GM19099 (cell line): Measurements from ENCODE around the gene ZNF354C.

Experiments
- POLR2A ChIP-seq: IDR thresholded peaks from 3 replicates; pipeline ENCODE4 v1.6.1; 2011; ENCODE audit warnings: low read depth; ENCODE audit not compliant: insufficient read length; ENCODE audit errors: extremely low read depth

Gene ZNF354C

DNA sequence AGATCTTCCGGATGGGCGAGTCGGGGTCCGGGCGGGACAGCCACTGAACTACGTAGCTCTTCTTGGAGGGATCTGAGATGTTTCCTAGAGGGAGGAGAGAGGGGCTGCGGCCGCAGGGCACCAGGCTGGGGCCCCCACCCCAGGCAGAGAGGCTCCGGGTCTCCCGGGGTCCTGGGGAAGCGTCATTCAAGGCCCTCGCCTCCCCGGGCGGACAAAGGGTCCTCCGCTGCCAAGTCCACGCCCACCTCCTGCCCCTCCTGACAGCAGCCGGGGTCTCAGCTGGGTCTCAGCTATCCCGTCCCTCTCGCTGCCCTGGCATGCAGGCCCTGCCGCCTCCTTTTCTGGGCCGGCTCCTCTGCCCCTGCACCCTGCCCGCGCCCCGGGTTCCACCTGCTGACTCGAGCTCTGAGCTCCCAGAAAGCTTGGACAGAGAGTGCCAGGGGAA lies 61.5 kb downstream of the ZNF354C start:
- TF ChIP-seq POLR2A = no peak

DNA sequence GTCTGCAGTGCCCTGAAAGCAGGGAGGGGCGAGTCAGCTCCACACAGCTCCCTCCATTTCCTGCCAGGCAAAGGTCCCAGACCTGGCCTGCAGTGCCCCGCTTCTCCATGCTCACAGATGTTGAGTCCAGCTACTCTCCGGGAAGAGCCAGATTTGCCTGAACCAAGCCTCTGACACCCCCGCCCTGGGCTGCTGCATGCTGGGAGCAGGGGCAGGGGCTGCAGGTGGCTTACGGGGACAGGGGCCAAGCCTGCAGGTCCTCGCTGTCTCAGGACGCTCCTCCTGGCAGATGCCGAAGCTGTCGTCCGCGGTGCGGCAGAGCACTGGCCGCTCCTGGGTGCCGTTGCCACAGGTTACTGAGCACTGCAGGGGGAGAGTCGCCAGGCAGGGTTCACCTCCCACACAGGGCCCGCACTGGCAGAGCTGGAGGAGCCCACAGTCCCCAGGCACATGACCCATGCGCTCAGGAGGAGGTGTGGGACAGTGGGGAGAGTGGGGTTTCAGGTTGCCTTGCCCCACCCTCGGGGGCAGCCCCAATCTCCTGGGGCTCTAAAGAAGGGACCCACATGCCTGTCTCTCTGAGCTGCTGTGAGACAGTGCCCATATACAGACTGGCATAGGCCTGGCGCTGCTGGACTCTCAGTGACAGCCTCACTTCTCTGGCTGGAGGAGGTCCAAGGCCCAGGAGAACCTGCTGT lies 62.4 kb downstream of the ZNF354C start:
- no peak for TF ChIP-seq POLR2A

DNA sequence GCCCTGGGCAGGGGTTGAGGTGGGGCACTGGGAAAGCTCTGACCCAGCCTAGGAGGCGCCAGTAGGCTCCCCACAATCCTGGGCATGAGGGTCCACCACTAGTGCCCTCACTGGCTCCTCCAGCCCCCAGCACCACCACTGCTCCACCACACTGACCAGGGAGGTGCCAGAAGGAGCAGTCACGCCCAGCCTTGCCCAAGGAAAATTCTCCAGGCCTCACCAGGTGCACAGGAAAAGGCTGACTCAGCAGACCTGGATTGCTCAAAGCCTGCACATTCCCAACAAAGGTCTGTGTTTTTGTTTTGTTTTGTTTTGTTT lies 62.9 kb downstream of the ZNF354C start:
- TF ChIP-seq POLR2A = no peak

DNA sequence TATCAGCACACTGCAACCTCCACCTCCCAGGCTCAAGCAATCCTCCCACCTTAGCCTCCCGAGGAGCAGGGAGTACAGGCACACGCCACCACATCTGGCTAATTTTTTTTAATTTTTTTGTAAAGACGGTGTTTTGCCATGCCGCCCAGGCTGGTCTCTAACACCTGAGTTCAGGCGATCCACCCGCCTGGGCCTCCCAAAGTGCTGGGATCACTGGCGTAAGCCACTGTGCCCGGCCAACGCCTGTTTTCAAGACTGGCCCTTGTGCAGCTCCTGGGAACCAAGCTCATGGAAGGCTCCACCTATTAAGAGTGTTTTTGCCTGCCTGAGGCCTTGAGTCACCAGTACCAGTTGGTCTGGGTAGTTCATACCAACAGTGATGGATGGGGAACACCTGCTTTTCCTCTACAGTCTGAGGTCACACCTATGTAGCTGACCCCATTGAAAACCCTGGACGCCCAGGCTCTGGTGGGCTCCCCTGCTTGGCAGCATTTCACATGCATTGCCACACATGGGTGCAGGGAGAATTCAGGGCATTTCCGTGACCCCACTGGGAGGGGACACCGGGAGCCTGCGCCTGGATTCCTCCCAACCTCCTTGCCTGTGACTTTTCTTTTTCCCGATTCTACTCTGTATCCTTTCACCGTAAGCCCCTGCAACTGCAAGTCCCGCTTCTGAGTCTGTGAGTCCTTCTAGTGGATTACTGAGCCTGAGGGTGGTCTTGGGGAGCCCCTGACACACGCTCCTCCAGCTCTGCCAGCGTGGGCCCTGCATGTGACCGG lies 63.5 kb downstream of the ZNF354C start:
- no peak for TF ChIP-seq POLR2A

DNA sequence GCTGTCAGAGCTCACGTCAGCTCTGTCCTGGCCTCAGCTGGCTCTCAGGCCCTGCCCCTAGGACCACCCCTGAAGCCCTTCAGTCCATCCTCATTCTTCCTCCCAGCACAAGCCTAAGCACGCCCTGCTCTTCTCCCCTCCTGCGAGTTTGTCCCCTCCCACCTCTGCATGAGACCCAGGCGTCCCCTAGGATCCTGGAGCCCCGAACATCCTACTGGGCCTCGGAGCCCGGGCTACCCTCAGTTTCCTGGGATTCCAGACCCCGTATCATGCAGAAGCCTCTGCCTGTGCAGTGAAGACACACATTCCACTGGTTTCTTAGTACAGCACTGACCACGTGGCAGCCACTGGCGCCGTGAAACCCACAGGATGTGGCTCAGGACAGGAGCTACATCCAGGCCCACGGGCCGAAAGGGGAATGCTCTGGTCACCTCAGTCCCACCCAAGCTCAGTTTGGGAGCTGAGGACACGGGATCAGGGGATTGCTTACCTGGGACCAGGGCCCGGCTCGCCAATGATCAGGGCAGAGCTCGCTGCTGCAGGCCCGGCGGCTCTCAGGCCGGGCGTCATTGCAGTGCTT lies 64.2 kb downstream of the ZNF354C start:
- no peak for TF ChIP-seq POLR2A

DNA sequence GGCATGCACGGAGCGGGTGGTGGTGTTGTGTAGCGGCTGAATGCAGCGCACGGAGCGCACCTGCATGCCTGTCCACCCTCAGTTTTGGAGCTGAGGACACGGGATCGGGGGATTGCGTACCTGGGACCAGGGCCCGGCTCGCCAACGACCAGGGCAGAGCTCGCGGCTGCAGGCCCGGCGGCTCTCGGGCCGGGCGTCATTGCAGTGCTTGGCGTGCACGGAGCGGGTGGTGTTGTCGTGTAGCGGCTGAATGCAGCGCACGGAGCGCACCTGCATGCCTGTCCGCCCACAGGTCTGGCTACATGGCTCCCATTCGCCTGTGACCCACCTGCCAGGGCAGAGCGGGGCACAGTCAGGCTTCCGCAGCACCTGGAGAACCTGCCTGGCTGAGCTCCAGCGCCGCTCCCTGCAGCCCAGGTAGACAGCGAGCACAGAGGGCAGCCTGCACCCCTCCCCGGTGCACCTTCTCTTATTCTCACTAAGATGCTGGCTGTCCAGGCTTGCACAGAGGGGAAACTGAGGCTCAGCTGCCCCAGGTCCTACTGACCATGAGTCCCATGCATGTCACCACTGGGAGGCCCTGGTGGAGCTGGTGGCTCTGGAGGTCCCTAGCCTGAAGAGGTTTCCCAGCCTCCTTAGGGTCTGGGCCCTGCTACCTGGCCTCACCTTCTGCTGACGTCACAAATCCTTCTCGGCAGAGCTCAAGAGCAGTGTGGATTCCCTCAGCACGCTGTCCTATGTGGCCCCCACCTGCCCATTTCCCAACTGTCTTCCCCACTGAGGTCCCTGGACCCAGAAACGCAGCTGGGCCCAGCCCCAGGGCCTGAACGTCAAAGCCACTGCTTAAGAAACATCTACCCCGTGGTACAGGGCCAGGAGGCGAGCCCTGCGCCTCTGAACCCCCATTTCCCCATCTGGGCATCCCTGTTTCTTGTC lies 64.9 kb downstream of the ZNF354C start:
- no peak for TF ChIP-seq POLR2A

DNA sequence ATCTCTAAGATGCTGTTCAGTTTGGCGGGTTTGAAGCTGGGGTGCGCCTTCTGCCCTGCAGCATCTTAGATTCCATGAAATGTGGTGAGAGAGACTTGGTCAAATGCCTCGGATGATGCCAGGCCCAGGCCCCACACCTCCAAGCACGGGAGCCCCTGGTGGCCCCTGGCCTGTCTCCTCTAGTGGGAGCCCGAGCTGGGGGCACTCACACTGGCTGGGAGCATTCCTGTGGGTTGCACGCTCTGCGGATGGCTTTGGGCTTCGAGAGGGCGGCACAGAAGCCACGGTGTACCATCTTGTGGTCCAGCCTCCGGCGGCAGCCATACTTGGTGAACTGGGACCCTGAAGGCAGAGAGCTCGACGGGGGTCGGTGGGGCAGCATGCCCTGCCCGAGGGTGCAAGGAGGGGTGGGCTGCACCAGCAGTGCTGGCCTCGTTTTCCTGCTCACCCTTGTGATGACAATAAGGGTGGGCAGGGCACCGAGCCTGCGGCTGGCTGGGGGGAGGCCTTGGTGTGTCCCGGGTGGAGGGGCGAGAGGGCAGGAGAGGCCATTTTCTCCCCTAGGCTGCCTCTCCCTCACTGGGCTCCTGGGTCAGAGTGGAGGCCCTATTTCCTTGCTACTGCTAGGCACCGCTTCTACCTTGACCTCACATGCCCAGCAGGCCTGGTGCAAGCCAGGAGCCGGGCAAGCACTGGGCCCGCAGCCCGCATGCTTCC lies 65.8 kb downstream of the ZNF354C start:
- no peak for TF ChIP-seq POLR2A

DNA sequence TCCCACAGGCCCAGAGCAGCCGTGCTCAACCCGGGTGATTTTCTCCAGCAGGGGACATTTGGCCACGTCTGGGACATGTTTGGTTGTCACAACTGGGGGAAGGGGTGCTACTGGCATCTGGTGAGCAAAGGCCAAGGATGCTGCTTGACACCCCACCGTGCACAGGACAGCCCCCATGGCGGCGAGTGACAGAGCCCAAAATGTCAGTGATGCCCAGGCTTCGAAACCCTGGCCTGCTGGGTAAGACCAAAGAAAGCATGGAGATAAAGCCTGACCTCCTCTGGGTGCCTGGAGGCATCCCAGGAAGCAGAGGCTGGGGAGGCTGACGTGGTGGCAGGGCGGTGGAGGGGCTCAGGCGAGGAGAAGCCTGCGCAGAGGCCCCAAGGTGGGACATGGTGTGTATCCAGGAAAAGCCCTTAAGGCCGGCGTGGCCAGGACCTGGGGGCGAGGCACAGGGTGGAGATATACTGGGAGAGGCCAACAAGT lies 66.4 kb downstream of the ZNF354C start:
- no peak for TF ChIP-seq POLR2A

DNA sequence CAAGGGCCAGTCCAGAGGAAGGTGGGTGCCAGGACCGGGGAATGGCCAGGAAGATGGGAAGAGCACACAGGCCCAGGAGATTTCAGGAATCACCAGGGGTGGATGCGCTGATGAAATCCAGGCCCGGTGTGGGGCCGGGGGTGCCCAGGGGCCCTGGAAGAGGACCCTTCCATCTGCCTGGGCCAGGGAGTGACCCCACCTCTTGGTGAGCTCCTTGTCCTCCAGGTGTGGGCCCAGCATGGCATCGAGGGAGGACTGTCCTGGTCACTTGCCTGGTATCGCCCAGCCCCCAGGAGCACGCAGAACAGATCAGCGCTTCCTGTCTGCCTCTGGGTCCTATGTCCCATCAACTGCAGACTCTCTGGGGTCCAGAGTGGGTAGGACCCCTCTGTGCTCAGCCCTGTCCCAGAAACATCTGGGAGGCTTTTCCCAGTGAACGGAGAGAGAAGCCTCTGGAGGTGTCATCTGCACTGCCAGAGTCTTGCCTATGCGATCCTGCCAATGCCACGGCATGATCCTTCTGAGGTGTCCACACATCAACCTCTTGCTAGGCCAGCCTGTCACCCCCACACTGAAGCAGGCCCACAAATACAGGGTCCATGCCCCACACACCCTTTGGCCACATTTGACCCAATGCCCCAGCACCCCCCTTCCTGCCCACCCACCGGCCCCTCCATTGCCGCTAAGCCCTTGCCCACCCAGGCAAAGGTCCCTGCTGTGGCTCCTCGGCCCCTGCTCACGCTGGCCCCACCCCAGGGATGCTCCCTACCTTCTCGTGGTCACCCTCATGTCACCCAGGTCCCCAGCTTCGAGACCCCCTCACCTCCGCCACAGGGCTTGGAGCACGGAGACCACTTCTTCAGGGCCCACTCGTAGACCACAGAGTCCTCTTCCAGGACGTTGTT lies 67.2 kb downstream of the ZNF354C start:
- TF ChIP-seq POLR2A = no peak

DNA sequence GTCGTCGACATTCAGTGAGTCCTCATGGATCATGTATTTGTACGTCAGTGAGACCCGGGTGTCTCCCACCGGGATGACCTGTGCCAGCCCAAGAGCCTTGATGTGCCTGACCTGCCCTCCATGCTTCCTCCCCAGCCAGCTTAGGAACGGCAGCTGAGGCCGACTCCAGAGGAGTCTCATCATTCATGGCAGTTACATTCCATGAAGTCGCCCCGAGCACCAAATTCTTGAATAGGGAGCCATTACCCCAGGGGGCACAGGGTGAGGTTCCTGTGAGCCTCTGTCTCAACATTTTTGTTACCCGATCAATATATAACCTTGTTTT lies 67.8 kb downstream of the ZNF354C start:
- TF ChIP-seq POLR2A = no peak

DNA sequence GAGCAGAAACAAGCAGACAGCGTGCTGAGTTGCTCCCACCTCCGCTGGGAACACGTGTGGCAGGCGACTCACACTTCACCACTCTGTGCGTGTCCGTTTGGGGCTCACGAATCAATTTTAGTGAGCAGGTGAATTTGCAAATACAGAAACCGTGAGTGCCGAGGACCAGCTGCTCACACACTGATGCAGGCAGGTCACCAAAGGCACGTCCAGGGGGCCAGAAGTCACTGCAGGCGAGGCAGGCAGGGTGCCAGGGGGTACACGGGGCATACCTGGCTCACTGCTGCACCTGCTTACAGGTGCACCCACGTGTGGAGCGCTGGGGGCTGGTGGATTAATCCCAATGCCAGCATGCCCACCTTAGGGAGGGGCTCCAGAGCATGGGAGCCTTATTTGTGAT lies 68.8 kb downstream of the ZNF354C start:
- TF ChIP-seq POLR2A = no peak

DNA sequence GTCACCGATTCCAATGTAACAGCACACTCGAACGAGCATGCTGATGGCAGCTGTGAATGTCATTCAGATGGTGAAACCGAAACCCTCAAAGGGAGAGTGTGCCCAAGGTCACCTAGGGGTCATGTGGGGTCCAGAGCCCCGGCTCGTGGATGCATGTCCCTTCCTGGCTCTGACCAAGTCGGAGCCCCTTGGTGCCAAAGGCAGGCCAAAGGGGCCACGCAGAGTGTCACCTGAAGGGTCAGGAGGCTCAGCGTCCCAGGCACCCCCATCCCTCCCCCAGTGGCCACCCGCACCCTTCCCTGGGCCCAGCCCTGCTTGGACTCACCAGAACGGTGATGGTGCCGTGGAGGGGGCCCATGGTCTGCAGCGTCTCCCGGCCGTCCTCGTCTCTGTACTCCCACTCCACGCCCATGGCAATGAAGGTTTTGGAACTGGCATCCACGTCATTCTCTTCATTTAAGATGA lies 69.5 kb downstream of the ZNF354C start:
- no peak for TF ChIP-seq POLR2A

DNA sequence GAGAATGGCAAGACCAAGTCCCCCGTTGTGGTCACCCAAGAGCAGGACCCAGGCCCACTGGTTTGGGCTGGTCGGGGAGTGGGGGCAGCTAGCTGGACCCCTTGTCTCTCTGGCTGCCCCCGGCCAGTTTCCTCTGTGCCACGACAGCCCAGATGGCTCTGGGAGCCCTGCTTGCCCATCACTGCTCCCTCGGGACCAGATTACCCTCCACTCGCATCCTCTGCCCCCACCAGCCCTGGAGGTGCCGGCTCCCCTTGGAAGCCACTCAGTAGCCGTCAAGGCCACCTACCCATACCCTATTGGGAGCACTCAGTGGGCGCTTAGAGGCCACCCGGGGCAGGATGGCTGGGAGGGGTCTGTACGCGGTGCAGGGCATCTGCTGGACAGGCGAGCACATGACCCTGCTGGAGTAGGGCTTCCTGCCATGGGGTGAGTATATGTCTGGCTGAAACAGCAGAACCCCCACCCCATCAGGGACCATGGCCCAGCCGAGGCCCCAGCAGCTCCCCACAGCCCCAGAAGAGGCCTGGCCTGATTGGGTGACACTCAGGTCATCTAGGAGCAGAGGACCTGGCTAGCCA lies 70.0 kb downstream of the ZNF354C start:
- TF ChIP-seq POLR2A = no peak
